Endothelial cell (in vitro differentiated cells): ENCODE measurements around the gene TBC1D8. TPM values are rescaled to one million over a fixed set of nuclear protein-coding genes. Genes with fewer than 3 reads are reported as not detected.

Experiments
- DNase-seq: peaks from one replicate; pipeline ENCODE4 v3.0.0; 2021; ENCODE audit warnings: low spot score
- H3K27ac Mint-ChIP-seq: one replicate; pipeline ENCODE4 v1.8.0; 2021; ENCODE audit warnings: mixed read lengths, inconsistent platforms; ENCODE audit not compliant: unreplicated experiment
- H3K27me3 Mint-ChIP-seq: one replicate; pipeline ENCODE4 v1.8.0; 2021; ENCODE audit warnings: mild to moderate bottlenecking, moderate library complexity, mixed read lengths, inconsistent platforms; ENCODE audit not compliant: unreplicated experiment
- H3K36me3 Mint-ChIP-seq: one replicate; pipeline ENCODE4 v1.8.0; 2021; ENCODE audit warnings: mild to moderate bottlenecking, low read depth, mixed read lengths, inconsistent platforms; ENCODE audit not compliant: unreplicated experiment
- H3K4me1 Mint-ChIP-seq: one replicate; pipeline ENCODE4 v1.8.0; 2021; ENCODE audit warnings: mild to moderate bottlenecking, mixed read lengths, inconsistent platforms; ENCODE audit not compliant: unreplicated experiment
- H3K4me3 Mint-ChIP-seq: one replicate; pipeline ENCODE4 v1.8.0; 2021; ENCODE audit warnings: mild to moderate bottlenecking, mixed read lengths, inconsistent platforms; ENCODE audit not compliant: unreplicated experiment
- H3K9me3 Mint-ChIP-seq: one replicate; pipeline ENCODE4 v1.8.0; 2021; ENCODE audit warnings: mixed read lengths, inconsistent platforms; ENCODE audit not compliant: unreplicated experiment
- CTCF ChIP-seq: fragments of 200-600 bp; sonication (generic); IDR thresholded peaks from one replicate; pipeline ENCODE4 v1.5.0; 2021; ENCODE audit warnings: antibody characterized with exemption; ENCODE audit not compliant: unreplicated experiment
- total RNA-seq: library from RNA; stranded (reverse); fragmentation: NEBNext Ultra II Directional; extraction: Animal tissue kit (Norgen Biotek cat#: 25700); gene quantifications from one replicate; pipeline ENCODE4 v1.2.1, GENCODE V29; 2021; ENCODE audit not compliant: unreplicated experiment

TBC1D8 gene
- total RNA-seq, 1 donor from 2014 or later, result 27.5 TPM

- Mint-ChIP-seq H3K27me3 (peaks cover 2% of the 10 kb centered on the region), H3K4me1 (peaks cover 48% of the 10 kb centered on the region), H3K9me3 (no peaks in the 10 kb centered on the region), H3K36me3 (no peaks in the 10 kb centered on the region), H3K4me3 (no peak overlapping the region), H3K27ac (peak overlapping the region; percentile 17)
- DNase-seq, result peak; percentile 57
- TF ChIP-seq CTCF, result no peak
These were observed 41.6 kb downstream of the TBC1D8 start for GRCh38 chr2:101109451-101110118.

- peaks cover 6% of the 10 kb centered on the region for H3K36me3 Mint-ChIP-seq
- H3K27me3 Mint-ChIP-seq, result no peaks in the 10 kb centered on the region
- no peaks in the 10 kb centered on the region for H3K9me3 Mint-ChIP-seq
- no peak overlapping the region for H3K27ac Mint-ChIP-seq
- no peak overlapping the region for H3K4me3 Mint-ChIP-seq
- DNase-seq, result no peak
- TF ChIP-seq CTCF, result no peak
- peaks cover 37% of the 10 kb centered on the region for H3K4me1 Mint-ChIP-seq
These were observed 42.8 kb downstream of the TBC1D8 start for GRCh38 chr2:101108357-101108756.

- no peak for DNase-seq
- Mint-ChIP-seq H3K36me3 (peaks cover 6% of the 10 kb centered on the region), H3K4me3 (no peak overlapping the region), H3K27me3 (no peaks in the 10 kb centered on the region), H3K4me1 (peaks cover 30% of the 10 kb centered on the region), H3K27ac (no peak overlapping the region), H3K9me3 (no peaks in the 10 kb centered on the region)
- TF ChIP-seq CTCF, result no peak
These were observed 43.9 kb downstream of the TBC1D8 start for GRCh38 chr2:101107241-101107640.

DNA sequence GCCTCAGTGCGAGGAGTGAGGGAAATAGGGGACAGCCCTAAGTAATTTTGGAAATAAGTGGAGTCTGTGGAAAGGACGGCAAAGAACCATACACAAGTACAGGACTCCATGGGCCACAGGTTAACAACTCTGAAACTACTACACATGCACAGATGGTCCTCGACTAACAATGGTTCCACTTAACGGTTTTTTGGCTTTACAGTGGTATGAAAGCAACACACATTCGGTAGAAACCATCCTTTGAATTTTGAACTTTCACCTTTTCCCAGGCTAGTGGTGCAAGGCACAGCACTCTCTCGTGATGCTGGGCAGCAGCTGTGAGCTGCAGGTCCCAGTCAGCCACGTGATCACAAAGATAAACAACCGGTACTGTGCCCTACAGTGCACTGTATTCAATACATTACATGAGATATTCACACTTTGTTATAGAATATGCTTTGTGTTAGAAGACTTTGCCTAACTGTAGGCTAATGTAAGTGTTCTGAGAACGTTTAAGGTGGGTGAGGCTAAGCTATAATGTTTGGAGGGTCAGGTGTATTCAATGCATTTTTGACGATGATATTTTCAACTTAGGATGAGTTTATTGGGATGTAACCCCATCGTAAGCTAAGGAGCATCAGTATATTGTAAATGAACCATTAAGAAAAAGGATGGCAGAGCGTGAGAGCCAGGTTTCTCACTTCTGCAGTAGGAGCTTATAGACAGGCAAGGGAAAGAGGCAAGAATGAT lies 44.6 kb downstream of the TBC1D8 start:
- H3K9me3 Mint-ChIP-seq, result no peaks in the 10 kb centered on the region
- no peaks in the 10 kb centered on the region for H3K27me3 Mint-ChIP-seq
- TF ChIP-seq CTCF, result no peak
- peaks cover 29% of the 10 kb centered on the region for H3K4me1 Mint-ChIP-seq
- no peak overlapping the region for H3K27ac Mint-ChIP-seq
- no peak overlapping the region for H3K4me3 Mint-ChIP-seq
- DNase-seq, result no peak
- peaks cover 6% of the 10 kb centered on the region for H3K36me3 Mint-ChIP-seq

DNA sequence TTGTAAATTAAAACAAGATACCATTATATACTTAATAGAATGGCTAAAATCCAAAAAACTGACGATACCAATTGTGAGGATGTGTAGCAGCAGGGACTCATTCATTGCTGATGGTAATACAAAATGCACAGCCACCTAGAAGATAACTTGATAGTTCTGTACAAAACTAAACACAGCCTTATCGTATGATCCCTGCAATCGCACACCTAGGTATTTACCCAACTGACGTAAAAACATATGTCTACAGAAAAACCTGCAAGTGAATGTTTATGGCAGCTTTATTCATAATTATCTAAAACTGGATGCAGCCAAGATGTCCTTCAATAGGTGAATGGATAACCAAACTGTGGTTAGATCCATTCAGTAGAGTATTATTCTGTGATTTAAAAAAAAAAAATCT lies 45.5 kb downstream of the TBC1D8 start:
- Mint-ChIP-seq H3K36me3 (peaks cover 6% of the 10 kb centered on the region), H3K4me1 (peaks cover 24% of the 10 kb centered on the region), H3K27ac (no peak overlapping the region), H3K9me3 (no peaks in the 10 kb centered on the region), H3K4me3 (no peak overlapping the region), H3K27me3 (no peaks in the 10 kb centered on the region)
- no peak for DNase-seq
- TF ChIP-seq CTCF, result no peak
